Right lobe of liver (tissue), 6 donors: Measurements from ENCODE around the gene IRX4. TPM values are rescaled to one million over a fixed set of nuclear protein-coding genes. Genes with fewer than 3 reads are reported as not detected.

ENCODE experiments used
- ATAC-seq, 4 donors: fragments of 200-7000 bp; cut with Tn5 transposase; one replicate each; pipeline ENCODE4 v1.9.1; 2020; ENCODE audit warnings: mild to moderate bottlenecking in 4 of 4, moderate library complexity in 4 of 4
- DNase-seq, 3 donors: peaks; one replicate each; pipeline ENCODE4 v3.0.0-alpha.2; 2020
- H3K27ac ChIP-seq, 3 donors: fragments of 200-600 bp; one replicate each; pipeline ENCODE4 v1.8.0; 2022
- H3K27me3 ChIP-seq, 2 donors: fragments of 200-600 bp; one replicate each; pipeline ENCODE4 v1.8.0; 2022
- H3K36me3 ChIP-seq, 4 donors: fragments of 200-600 bp; sonication (generic) in 1 of 4; one replicate each; pipeline versions ENCODE4 v1.5.1 to v1.8.0; 2017 to 2022; ENCODE audit warnings: control low read depth in 1 of 4
- H3K4me1 ChIP-seq, 4 donors: fragments of 200-600 bp; sonication (generic) in 1 of 4; one replicate each; pipeline versions ENCODE4 v1.5.1 to v1.8.0; 2017 to 2022; ENCODE audit warnings: control low read depth in 1 of 4
- H3K4me3 ChIP-seq, 3 donors: fragments of 200-600 bp; one replicate each; pipeline ENCODE4 v1.8.0; 2022
- H3K9me3 ChIP-seq, 4 donors: fragments of 200-600 bp; sonication (generic) in 1 of 4; one replicate each; pipeline versions ENCODE4 v1.5.1 to v1.8.0; 2017 to 2022; ENCODE audit warnings: control low read depth in 1 of 4
- POLR2A ChIP-seq: fragments of 450-650 bp; IDR thresholded peaks from one replicate; pipeline ENCODE4 v1.6.1; 2017; ENCODE audit warnings: antibody characterized with exemption, mild to moderate bottlenecking
- WGBS: methylation state at CpG from one replicate; pipeline ENCODE4 v1.1.6; 2018; ENCODE audit warnings: low coverage, low lambda C conversion rate; ENCODE audit not compliant: insufficient coverage; ENCODE audit errors: missing lambda C conversion rate; 5-methylcytosine and 5-hydroxymethylcytosine counted together
- intact Hi-C, 2 donors: fragments of 100-400 bp; cut with DNase I; formaldehyde crosslinking; loops; one replicate each; pipeline versions ENCODE4 v1.11.2 to v1.14.1; 2022
- total RNA-seq, 6 experiments: library from RNA; depleted of rRNA in 2 of 6; stranded (reverse); fragments of >200 nt in 2 of 6; fragmentation: NEBNext Ultra II Directional in 3 of 6; extraction: Animal tissue kit (Norgen Biotek cat#: 25700) in 3 of 6; gene quantifications; one replicate each; pipeline versions ENCODE4 v1.1.0 to v1.2.4, GENCODE V29; 2016 to 2023
- TF ChIP-seq, protein P1 (sequence below), 4 donors: fragments of 200-600 bp in 3 of 4; fragments of 450-650 bp in 1 of 4; IDR thresholded peaks; one replicate each; pipeline versions ENCODE4 v1.5.1 to v1.8.0; 2016 to 2022; ENCODE audit warnings: antibody characterized with exemption in 4 of 4, mild to moderate bottlenecking in 2 of 4
- donor health status: DM: no; HTN: yes; CAD: no.
- donor health status: DM: no; HTN: no; CAD: no.
- donor health status: DM: no; HTN: no; CAD: no.
- donor health status: DM: no; HTN: yes; CAD: no.
- donor health status: DM: no; HTN: yes; CAD: no.

IRX4 gene
- total RNA-seq, 6 experiments from 2014 or later = not detected

DNA sequence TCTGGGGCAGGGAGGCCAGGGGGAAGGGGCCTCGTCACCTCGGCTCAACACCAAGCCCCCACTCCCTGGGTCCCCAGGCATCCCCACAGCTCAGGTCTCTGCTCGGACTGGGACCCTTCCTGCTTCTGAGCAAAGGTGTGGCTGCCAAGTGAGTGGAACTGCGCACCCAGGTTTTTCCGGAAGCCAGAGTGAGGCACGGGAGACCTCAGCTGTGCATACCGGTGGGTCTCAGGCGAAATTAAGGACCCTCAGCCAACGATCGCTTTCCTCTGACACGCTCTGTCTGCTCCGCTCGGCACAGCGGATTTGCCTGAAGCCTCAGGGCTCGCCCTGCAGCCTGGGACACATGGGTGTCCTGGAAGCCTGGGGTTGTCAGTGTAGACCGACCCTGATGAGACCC is 41.0 kb upstream of the IRX4 start:
- Histone ChIP-seq H3K4me3 (no peak overlapping the region), H3K36me3 (no peaks in the 10 kb centered on the region), H3K9me3 (no peaks in the 10 kb centered on the region), H3K27ac (no peak overlapping the region), H3K27me3 (no peaks in the 10 kb centered on the region), H3K4me1 (no peaks in the 10 kb centered on the region)
- DNase-seq (peak in 1 of 3 donors; percentile 24), ATAC-seq (no peak)
- intact Hi-C loops = no loop called here
- WGBS = 63% methylated on average over 6 of the region's 16 CpGs
- TF ChIP-seq POLR2A = no peak
- TF ChIP-seq, protein P1, sequence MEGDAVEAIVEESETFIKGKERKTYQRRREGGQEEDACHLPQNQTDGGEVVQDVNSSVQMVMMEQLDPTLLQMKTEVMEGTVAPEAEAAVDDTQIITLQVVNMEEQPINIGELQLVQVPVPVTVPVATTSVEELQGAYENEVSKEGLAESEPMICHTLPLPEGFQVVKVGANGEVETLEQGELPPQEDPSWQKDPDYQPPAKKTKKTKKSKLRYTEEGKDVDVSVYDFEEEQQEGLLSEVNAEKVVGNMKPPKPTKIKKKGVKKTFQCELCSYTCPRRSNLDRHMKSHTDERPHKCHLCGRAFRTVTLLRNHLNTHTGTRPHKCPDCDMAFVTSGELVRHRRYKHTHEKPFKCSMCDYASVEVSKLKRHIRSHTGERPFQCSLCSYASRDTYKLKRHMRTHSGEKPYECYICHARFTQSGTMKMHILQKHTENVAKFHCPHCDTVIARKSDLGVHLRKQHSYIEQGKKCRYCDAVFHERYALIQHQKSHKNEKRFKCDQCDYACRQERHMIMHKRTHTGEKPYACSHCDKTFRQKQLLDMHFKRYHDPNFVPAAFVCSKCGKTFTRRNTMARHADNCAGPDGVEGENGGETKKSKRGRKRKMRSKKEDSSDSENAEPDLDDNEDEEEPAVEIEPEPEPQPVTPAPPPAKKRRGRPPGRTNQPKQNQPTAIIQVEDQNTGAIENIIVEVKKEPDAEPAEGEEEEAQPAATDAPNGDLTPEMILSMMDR (IDR thresholded peaks at IDR 0.05) = no peak

DNA sequence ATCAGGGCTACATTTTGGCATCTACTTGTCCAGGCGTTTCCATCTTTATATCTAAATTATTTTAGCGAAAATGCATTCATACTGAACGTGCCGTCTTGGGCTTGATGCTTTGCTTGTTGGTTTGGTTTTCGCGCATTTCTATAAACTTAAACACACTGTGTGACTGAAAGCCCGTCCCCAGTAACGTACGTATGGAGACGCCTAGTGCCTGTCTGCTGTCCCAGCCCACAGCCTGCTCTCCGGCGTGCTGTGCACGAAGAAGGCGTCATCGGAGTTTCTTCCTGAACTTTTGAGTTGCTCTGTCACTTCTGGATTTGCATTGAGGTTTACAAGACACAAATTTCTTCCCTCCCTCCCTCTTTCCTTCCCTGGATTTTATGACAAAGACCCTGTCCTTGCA is 40.6 kb upstream of the IRX4 start:
- H3K4me1 ChIP-seq = no peaks in the 10 kb centered on the region
- no peaks in the 10 kb centered on the region for H3K36me3 ChIP-seq
- H3K9me3 ChIP-seq = no peaks in the 10 kb centered on the region
- H3K27ac ChIP-seq = no peak overlapping the region
- DNase-seq (peak in 1 of 3 donors; percentile 6), ATAC-seq (no peak)
- H3K4me3 ChIP-seq = no peak overlapping the region
- 69% methylated on average over 12 of the region's 15 CpGs for WGBS
- intact Hi-C loops = no loop called here
- no peaks in the 10 kb centered on the region for H3K27me3 ChIP-seq
- TF ChIP-seq, protein P1 (IDR thresholded peaks at IDR 0.05) = no peak
- TF ChIP-seq POLR2A = no peak

DNA sequence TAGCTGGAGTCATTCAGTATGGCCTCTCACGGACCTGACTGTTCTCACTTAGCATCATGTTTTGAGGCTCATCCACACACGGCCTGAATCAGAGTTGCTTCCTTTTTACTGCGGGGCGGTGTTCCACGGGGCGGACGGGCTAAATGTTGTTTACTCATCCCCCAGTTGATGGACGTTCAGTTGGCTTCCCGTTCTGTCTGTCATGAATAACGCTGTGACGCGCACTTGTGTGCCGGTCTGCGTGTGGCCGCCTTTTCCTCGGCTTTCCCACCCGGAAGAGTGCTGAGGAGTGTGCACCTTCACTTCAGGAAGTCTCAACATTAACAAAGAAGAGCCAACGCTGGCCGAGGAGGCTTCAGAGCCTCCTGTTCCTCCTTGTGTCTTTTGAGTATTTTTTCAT is 39.0 kb upstream of the IRX4 start:
- Histone ChIP-seq H3K36me3 (no peaks in the 10 kb centered on the region), H3K4me1 (no peaks in the 10 kb centered on the region), H3K27me3 (no peaks in the 10 kb centered on the region), H3K9me3 (no peaks in the 10 kb centered on the region), H3K4me3 (no peak overlapping the region), H3K27ac (no peak overlapping the region)
- ATAC-seq = no peak
- DNase-seq = peak in 1 of 3 donors; percentile 11
- TF ChIP-seq, protein P1 (IDR thresholded peaks at IDR 0.05) = no peak
- no peak for TF ChIP-seq POLR2A
- intact Hi-C loops = no loop called here
- 68% methylated on average over 18 of the region's 19 CpGs for WGBS

DNA sequence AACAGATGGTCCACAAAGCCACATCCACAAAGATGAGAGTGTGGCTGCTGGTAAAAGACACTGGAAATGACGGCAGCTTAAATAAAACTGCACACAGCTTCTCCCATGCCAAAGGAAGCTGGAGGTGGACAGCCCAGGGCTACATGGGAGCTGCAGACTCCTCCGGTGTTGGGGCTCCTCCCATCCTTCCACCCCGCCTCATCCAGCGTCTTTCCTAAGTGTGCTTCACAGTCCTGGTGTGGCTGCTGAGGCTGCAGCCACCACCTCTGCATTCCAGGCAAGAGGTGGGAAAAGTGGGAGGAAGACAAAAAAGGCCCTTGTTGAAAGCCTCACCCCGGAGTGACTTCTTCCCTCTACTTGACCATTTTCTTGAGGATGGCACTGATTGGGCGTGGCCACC is 37.0 kb upstream of the IRX4 start:
- Histone ChIP-seq H3K4me3 (no peak overlapping the region), H3K27ac (no peak overlapping the region), H3K9me3 (no peaks in the 10 kb centered on the region), H3K36me3 (no peaks in the 10 kb centered on the region), H3K27me3 (no peaks in the 10 kb centered on the region), H3K4me1 (no peaks in the 10 kb centered on the region)
- intact Hi-C loops = no loop called here
- TF ChIP-seq, protein P1 (IDR thresholded peaks at IDR 0.05) = no peak
- no peak for TF ChIP-seq POLR2A
- no peak for ATAC-seq
- no peak for DNase-seq
- 57% methylated on average over 3 of the region's 6 CpGs for WGBS

DNA sequence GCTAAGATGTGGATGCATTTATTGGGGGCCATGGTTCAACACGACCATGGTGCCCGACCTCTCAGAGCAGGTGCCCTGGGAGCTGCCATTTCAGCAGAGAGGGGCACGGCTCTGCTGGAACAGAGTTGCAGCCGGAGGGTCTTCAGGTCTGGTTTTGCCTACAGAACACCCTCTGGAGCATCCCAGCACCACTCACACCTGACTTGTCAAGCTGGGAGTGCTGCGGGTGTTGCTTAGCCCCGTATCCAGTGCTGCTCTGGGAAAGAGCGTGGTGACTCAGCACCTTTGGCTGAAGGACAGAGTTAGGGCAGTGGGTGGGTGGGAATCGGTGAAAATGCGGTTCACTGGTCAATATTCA is 36.5 kb upstream of the IRX4 start:
- no peaks in the 10 kb centered on the region for H3K4me1 ChIP-seq
- H3K27me3 ChIP-seq = no peaks in the 10 kb centered on the region
- H3K4me3 ChIP-seq = no peak overlapping the region
- TF ChIP-seq, protein P1 (IDR thresholded peaks at IDR 0.05) = no peak
- no peak for TF ChIP-seq POLR2A
- ATAC-seq (no peak), DNase-seq (no peak)
- intact Hi-C loops = no loop called here
- no peak overlapping the region for H3K27ac ChIP-seq
- no peaks in the 10 kb centered on the region for H3K9me3 ChIP-seq
- WGBS = 69% methylated on average over 6 of the region's 9 CpGs
- H3K36me3 ChIP-seq = no peaks in the 10 kb centered on the region
